GM23338 (cell line): Measurements from ENCODE around the gene SPINT3. TPM values are rescaled to one million over a fixed set of nuclear protein-coding genes. Genes with fewer than 3 reads are reported as not detected.

ENCODE experiments used
- ATAC-seq: fragments of 200-7000 bp; cut with Tn5 transposase; 3 replicates; pipeline ENCODE4 v1.9.1; 2020
- DNase-seq: peaks from one replicate; pipeline ENCODE4 v3.0.0-alpha.2; 2015; ENCODE audit warnings: low spot score
- H2AFZ ChIP-seq: fragments of 200-600 bp; sonication (generic); 2 replicates; pipeline ENCODE4 v1.8.0; 2016; ENCODE audit warnings: antibody characterized with exemption, mild to moderate bottlenecking, moderate library complexity
- H3F3A ChIP-seq: fragments of 200-600 bp; sonication (generic); replicated peaks from 2 replicates; pipeline ENCODE4 v1.8.0; 2017; ENCODE audit warnings: antibody characterized with exemption, mixed run types, low read depth
- H3K27ac ChIP-seq: fragments of 200-600 bp; sonication (generic); 2 replicates; pipeline ENCODE4 v1.6.1; 2016; ENCODE audit warnings: low read depth
- H3K27me3 ChIP-seq: fragments of 200-600 bp; sonication (generic); 2 replicates; pipeline ENCODE4 v1.8.0; 2016; ENCODE audit warnings: mild to moderate bottlenecking, mixed run types, moderate library complexity; ENCODE audit not compliant: insufficient read depth
- H3K36me3 ChIP-seq: fragments of 200-600 bp; sonication (generic); 2 replicates; pipeline ENCODE4 v1.8.0; 2016; ENCODE audit warnings: mild to moderate bottlenecking; ENCODE audit not compliant: insufficient read depth
- H3K4me1 ChIP-seq: fragments of 200-600 bp; sonication (generic); 2 replicates; pipeline ENCODE4 v1.8.0; 2016; ENCODE audit warnings: mild to moderate bottlenecking, moderate library complexity; ENCODE audit not compliant: insufficient read depth
- H3K4me2 ChIP-seq: fragments of 200-600 bp; sonication (generic); 2 replicates; pipeline ENCODE4 v1.7.1; 2017; ENCODE audit warnings: mixed run types
- H3K4me3 ChIP-seq: fragments of 200-600 bp; sonication (generic); 2 replicates; pipeline ENCODE4 v1.6.1; 2016; ENCODE audit warnings: mixed run types
- H3K79me2 ChIP-seq: fragments of 200-600 bp; sonication (generic); replicated peaks from 2 replicates; pipeline ENCODE4 v1.8.0; 2017; ENCODE audit warnings: mild to moderate bottlenecking; ENCODE audit not compliant: insufficient read depth
- H3K9me2 ChIP-seq: fragments of 200-600 bp; sonication (generic); 2 replicates; pipeline ENCODE4 v1.8.0; 2017; ENCODE audit not compliant: insufficient read depth
- H4K20me1 ChIP-seq: fragments of 200-600 bp; sonication (generic); replicated peaks from 2 replicates; pipeline ENCODE4 v1.8.0; 2017; ENCODE audit warnings: mild to moderate bottlenecking; ENCODE audit not compliant: insufficient read depth
- H3K27ac Mint-ChIP-seq: 2 replicates; pipeline ENCODE4 v1.8.0; 2020; ENCODE audit warnings: inconsistent platforms, mild to moderate bottlenecking, moderate library complexity, mixed read lengths
- H3K27me3 Mint-ChIP-seq: 3 replicates; pipeline ENCODE4 v1.8.0; 2022; ENCODE audit warnings: low read depth, mild to moderate bottlenecking, moderate library complexity, mixed read lengths, inconsistent platforms; ENCODE audit not compliant: insufficient read depth, poor library complexity
- H3K36me3 Mint-ChIP-seq: 3 replicates; pipeline ENCODE4 v1.8.0; 2021; ENCODE audit warnings: low read depth, mild to moderate bottlenecking, inconsistent platforms, moderate library complexity, mixed read lengths
- H3K4me1 Mint-ChIP-seq: 3 replicates; pipeline ENCODE4 v1.8.0; 2020; ENCODE audit warnings: mild to moderate bottlenecking, inconsistent platforms, mixed read lengths
- H3K4me3 Mint-ChIP-seq: 3 replicates; pipeline ENCODE4 v1.8.0; 2021; ENCODE audit warnings: moderate library complexity, mild to moderate bottlenecking, inconsistent platforms, mixed read lengths
- H3K9me3 Mint-ChIP-seq: 3 replicates; pipeline ENCODE4 v1.8.0; 2020; ENCODE audit warnings: moderate library complexity, mild to moderate bottlenecking, inconsistent platforms, mixed read lengths
- CREB1 ChIP-seq: fragments of 250-450 bp; sonication (Bioruptor Pico); IDR thresholded peaks from 2 replicates; pipeline ENCODE4 v1.5.0; 2020; ENCODE audit warnings: low read depth, mild to moderate bottlenecking, moderate library complexity
- CTCF ChIP-seq, 2 experiments: fragments of 200-600 bp in 1 of 2; sonication (generic) in 1 of 2; conservative IDR thresholded peaks; 2 replicates each; pipeline versions ENCODE4 v1.5.1 to v1.6.1; 2016 to 2017; ENCODE audit warnings: antibody characterized with exemption in 2 of 2, low read depth in 2 of 2, mild to moderate bottlenecking in 2 of 2, moderate library complexity in 1 of 2
- EZH2phosphoT487 ChIP-seq: fragments of 200-600 bp; sonication (generic); IDR thresholded peaks from one replicate; pipeline ENCODE4 v1.8.1; 2018; ENCODE audit warnings: antibody characterized with exemption; ENCODE audit not compliant: unreplicated experiment
- ZNF462 ChIP-seq: fragments of 250-450 bp; sonication (Bioruptor Pico); IDR thresholded peaks from 2 replicates; pipeline ENCODE4 v1.5.0; 2020; ENCODE audit warnings: mild to moderate bottlenecking, moderate library complexity
- polyA plus RNA-seq: library from polyadenylated mRNA; unstranded; fragments of >200 nt; fragmentation: Nextera tagmentation; extraction: Ambion mirVana; gene quantifications from 2 replicates; pipeline ENCODE4 v1.2.1, GENCODE V29; 2016
- total RNA-seq: library from RNA; depleted of rRNA; stranded (reverse); fragments of >200 nt; shearing (Covaris generic); gene quantifications from 2 replicates; pipeline ENCODE4 v1.2.3, GENCODE V29; 2014

The SPINT3 gene
- total and polyA plus RNA-seq, 2 experiments from 2014 or later: not detected

GRCh38 chr20:45485388-45485787, 30.0 kb downstream of the SPINT3 start (continued):
- TF ChIP-seq ZNF462 (CRISPR knock-in tag): no peak
- TF ChIP-seq CREB1 (CRISPR knock-in tag): no peak
- no peak for TF ChIP-seq EZH2phosphoT487

- no peaks in the 10 kb centered on the region for H3F3A ChIP-seq
- H3K9me2 ChIP-seq: no peaks in the 10 kb centered on the region
- no peaks in the 10 kb centered on the region for H4K20me1 ChIP-seq
- no peak for TF ChIP-seq CTCF (conservative IDR thresholded peaks at IDR 0.05; ENCODE audit: low read depth in 2 of 2)
- H3K27ac Mint-ChIP-seq: peak overlapping the region; percentile 5; the same call in 1 of the 2 replicates
- DNase-seq (peak; percentile 51), ATAC-seq (peak; percentile 47)
- no peak overlapping the region for H3K27ac ChIP-seq
- no peaks in the 10 kb centered on the region for H3K27me3 ChIP-seq
- H3K4me1 Mint-ChIP-seq: peaks cover 26% of the 10 kb centered on the region
- H3K27me3 Mint-ChIP-seq: peaks cover 5% of the 10 kb centered on the region
- H3K4me1 ChIP-seq: peaks cover 11% of the 10 kb centered on the region; the same call in 1 of the 2 replicates
- H3K4me3 ChIP-seq: no peak overlapping the region
- no peaks in the 10 kb centered on the region; the same call in 2 of the 3 replicates for H3K9me3 Mint-ChIP-seq
- no peak overlapping the region for H3K4me3 Mint-ChIP-seq
- peaks cover 9% of the 10 kb centered on the region; the same call in 2 of the 3 replicates for H3K36me3 Mint-ChIP-seq
- H3K36me3 ChIP-seq: no peaks in the 10 kb centered on the region
- peak overlapping the region; percentile 16 for H3K4me2 ChIP-seq
- no peaks in the 10 kb centered on the region for H3K79me2 ChIP-seq
- no peak overlapping the region for H2AFZ ChIP-seq
Observed at GRCh38 chr20:45484676-45485075, 30.7 kb downstream of the SPINT3 start.
